Ishikawa (cell line): Measurements from ENCODE around the gene ALOX15.

Experiments used
- CEBPB ChIP-seq: IDR thresholded peaks from 2 replicates; pipeline ENCODE4 v1.6.1; 2012
- CREB1 ChIP-seq: IDR thresholded peaks from 2 replicates; pipeline ENCODE4 v1.6.1; 2012; ENCODE audit warnings: low read depth
- EGR1 ChIP-seq: IDR thresholded peaks from 2 replicates; pipeline ENCODE4 v1.6.1; 2012
- EP300 ChIP-seq: IDR thresholded peaks from 2 replicates; pipeline ENCODE4 v1.6.1; 2012; ENCODE audit warnings: borderline replicate concordance
- FOXM1 ChIP-seq: IDR thresholded peaks from 2 replicates; pipeline ENCODE4 v1.6.1; 2012; ENCODE audit warnings: low read depth, borderline replicate concordance
- MAX ChIP-seq: IDR thresholded peaks from 2 replicates; pipeline ENCODE4 v1.6.1; 2012
- NFIC ChIP-seq: IDR thresholded peaks from 2 replicates; pipeline ENCODE4 v1.6.1; 2012
- RAD21 ChIP-seq: IDR thresholded peaks from 2 replicates; pipeline ENCODE4 v1.6.1; 2012; ENCODE audit warnings: low read depth
- REST ChIP-seq: IDR thresholded peaks from 2 replicates; pipeline ENCODE4 v1.6.1; 2012; ENCODE audit warnings: low read depth, mild to moderate bottlenecking
- TAF1 ChIP-seq: IDR thresholded peaks from 2 replicates; pipeline ENCODE4 v1.6.1; 2012; ENCODE audit warnings: low read depth, mild to moderate bottlenecking
- TCF12 ChIP-seq: IDR thresholded peaks from 2 replicates; pipeline ENCODE4 v1.6.1; 2012; ENCODE audit warnings: low read depth
- TEAD4 ChIP-seq: IDR thresholded peaks from 2 replicates; pipeline ENCODE4 v1.6.1; 2012
- YY1 ChIP-seq: IDR thresholded peaks from 2 replicates; pipeline ENCODE4 v1.6.1; 2012; ENCODE audit warnings: low read depth
- ZBTB7A ChIP-seq: IDR thresholded peaks from 2 replicates; pipeline ENCODE4 v1.6.1; 2012; ENCODE audit warnings: low read depth
- TF ChIP-seq, protein P1 (sequence below): IDR thresholded peaks from 2 replicates; pipeline ENCODE4 v1.6.1; 2012

ALOX15 gene

GRCh38 chr17:4622375-4622774 is 19.1 kb downstream of the ALOX15 start:
- TF ChIP-seq CEBPB, result no peak
- TF ChIP-seq NFIC, result no peak
- TF ChIP-seq FOXM1, result no peak

DNA sequence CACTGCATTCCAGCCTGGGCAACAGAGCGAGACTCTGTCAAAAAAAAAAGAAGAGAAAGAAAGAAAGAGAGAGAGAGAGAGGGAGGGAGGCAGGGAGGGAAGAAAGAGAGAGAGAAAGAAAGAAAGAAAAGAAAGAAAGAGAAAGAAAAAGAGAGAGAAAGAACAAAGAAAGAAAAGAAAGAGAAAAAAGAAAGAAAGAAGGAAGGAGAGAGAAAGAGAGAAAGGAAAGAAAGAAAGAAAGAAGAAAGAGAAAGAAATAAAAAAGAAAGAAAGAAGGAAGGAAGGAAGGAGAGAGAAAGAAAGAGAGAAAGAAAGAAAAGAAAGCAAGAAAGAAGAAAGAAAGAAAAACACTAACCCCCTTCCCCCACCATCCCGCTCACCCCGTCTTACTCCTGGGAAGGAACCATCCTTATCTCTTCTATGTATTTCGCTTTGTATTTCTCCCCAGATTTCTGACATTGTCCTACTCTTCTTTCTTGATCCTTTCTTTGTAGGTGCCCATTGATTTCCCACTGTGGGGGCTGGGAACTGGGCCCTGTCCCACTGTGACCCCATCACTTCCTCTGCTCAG is 20.9 kb downstream of the ALOX15 start:
- TF ChIP-seq REST, result no peak
- TF ChIP-seq CEBPB, result no peak
- TF ChIP-seq MAX, result no peak
- no peak for TF ChIP-seq CREB1
- no peak for TF ChIP-seq NFIC
- no peak for TF ChIP-seq EGR1

DNA sequence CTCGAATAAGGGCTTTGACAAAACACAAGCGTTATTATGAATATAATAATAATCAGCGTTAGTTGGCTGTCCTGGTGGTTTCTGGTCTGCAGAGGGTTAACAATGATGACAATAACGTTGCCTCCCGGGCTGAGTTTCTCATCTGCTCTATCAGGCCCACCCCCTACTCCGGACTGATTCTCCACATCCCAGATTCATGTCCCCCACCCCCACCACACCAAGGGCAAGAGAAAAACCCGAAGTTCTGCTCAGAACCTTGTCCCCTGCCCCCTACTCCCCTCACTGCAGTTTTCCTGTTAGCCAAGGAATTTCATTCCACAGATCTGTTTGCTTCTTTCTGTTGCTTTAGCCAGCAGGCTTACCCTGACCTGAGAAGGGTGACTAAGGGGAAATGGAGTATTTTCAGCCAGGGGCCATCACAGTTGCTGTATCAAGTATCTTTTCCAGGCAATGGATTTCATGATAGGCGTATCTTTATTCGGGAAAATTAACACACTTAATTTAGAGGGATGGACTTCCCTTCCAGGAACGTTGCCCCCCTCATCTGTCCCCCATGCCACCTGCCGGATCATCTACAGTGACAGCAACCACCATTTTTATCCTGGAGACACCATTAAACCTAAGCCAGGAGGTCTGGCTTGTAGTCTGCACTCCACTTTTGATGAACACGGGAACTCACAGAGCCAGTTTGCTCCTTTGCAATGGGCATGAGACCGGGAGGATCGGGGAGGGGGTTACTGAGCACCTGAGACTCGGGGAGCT is 23.7 kb downstream of the ALOX15 start:
- TF ChIP-seq, protein P1, sequence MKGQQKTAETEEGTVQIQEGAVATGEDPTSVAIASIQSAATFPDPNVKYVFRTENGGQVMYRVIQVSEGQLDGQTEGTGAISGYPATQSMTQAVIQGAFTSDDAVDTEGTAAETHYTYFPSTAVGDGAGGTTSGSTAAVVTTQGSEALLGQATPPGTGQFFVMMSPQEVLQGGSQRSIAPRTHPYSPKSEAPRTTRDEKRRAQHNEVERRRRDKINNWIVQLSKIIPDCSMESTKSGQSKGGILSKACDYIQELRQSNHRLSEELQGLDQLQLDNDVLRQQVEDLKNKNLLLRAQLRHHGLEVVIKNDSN, result no peak
- TF ChIP-seq FOXM1, result no peak
- no peak for TF ChIP-seq YY1
- no peak for TF ChIP-seq EGR1
- TF ChIP-seq TCF12, result no peak
- no peak for TF ChIP-seq CREB1
- TF ChIP-seq TAF1, result no peak
- no peak for TF ChIP-seq MAX
- TF ChIP-seq REST, result no peak
- TF ChIP-seq RAD21, result no peak
- no peak for TF ChIP-seq CEBPB
- no peak for TF ChIP-seq EP300
- TF ChIP-seq TEAD4, result no peak
- TF ChIP-seq NFIC, result no peak
- TF ChIP-seq ZBTB7A, result no peak

- TF ChIP-seq ZBTB7A (no peak), MAX (no peak), NFIC (no peak), YY1 (no peak), CREB1 (no peak), FOXM1 (no peak), RAD21 (no peak), EGR1 (no peak), CEBPB (no peak), TEAD4 (no peak), REST (no peak), TCF12 (no peak), TAF1 (no peak), EP300 (no peak)
- TF ChIP-seq, protein P1, result no peak
Measured at GRCh38 chr17:4617090-4617489, 24.4 kb downstream of the ALOX15 start.
